Common myeloid progenitor, CD34-positive (primary cell): ENCODE data around the gene DHRSX.
"Not testable (repeated sequence)": the region's sequence is repeated elsewhere in the genome, so short reads cannot be mapped to it uniquely, and the experiment has no call there.

Source experiments
- CTCF ChIA-PET: fragments of 350-600 bp; sonication (Branson Sonifier 250); formaldehyde crosslinking; loops from one replicate; lab custom pipeline; 2021; ENCODE audit warnings: antibody characterized with exemption; lab: Charles Lee
- POLR2A ChIA-PET: fragments of 350-600 bp; sonication (Branson Sonifier 250); formaldehyde crosslinking; loops from one replicate; lab custom pipeline; 2021; ENCODE audit warnings: antibody characterized with exemption; lab: Charles Lee
- DNase-seq, 3 donors: peaks; one replicate each; pipeline versions ENCODE4 v3.0.0 to v3.0.0-alpha.2; 2013
- H3K27ac ChIP-seq, 2 experiments: 1 replicate in 1 of 2; 2 replicates in 1 of 2; pipeline ENCODE4 v1.7.0; 2013; ENCODE audit warnings: inconsistent platforms in 2 of 2, low read length in 2 of 2, mild to moderate bottlenecking in 2 of 2, low read depth in 1 of 2, moderate library complexity in 1 of 2; ENCODE audit not compliant: severe bottlenecking in 2 of 2, insufficient read depth in 1 of 2, poor library complexity in 1 of 2
- H3K27me3 ChIP-seq, 5 experiments: replicated peaks in 2 of 5; 1 replicate in 3 of 5; 2 replicates in 2 of 5; pipeline versions ENCODE4 v1.6.1 to v1.7.0; 2013; ENCODE audit warnings: low read length in 4 of 5, mild to moderate bottlenecking in 2 of 5, moderate library complexity in 2 of 5, inconsistent platforms in 1 of 5; ENCODE audit not compliant: insufficient read depth in 5 of 5, control insufficient read depth in 4 of 5
- H3K36me3 ChIP-seq, 4 experiments: 1 replicate in 2 of 4; 2 replicates in 2 of 4; pipeline versions ENCODE4 v1.6.1 to v1.7.0; 2013; ENCODE audit warnings: low read length in 3 of 4, control low read depth in 1 of 4, mild to moderate bottlenecking in 1 of 4; ENCODE audit not compliant: control insufficient read depth in 4 of 4, insufficient read depth in 4 of 4
- H3K4me1 ChIP-seq, 4 experiments: 1 replicate in 3 of 4; 2 replicates in 1 of 4; pipeline versions ENCODE4 v1.6.1 to v1.7.1; 2013; ENCODE audit warnings: low read length in 3 of 4, mild to moderate bottlenecking in 3 of 4, control low read depth in 1 of 4, inconsistent platforms in 1 of 4, moderate library complexity in 1 of 4; ENCODE audit not compliant: control insufficient read depth in 4 of 4, insufficient read depth in 4 of 4; ENCODE audit errors: control extremely low read depth in 1 of 4
- H3K4me3 ChIP-seq, 7 experiments: 1 replicate in 4 of 7; 2 replicates in 3 of 7; pipeline versions ENCODE4 v1.5.1 to v1.7.0; 2013; ENCODE audit warnings: mild to moderate bottlenecking in 7 of 7, low read length in 6 of 7, moderate library complexity in 6 of 7, inconsistent platforms in 2 of 7, low read depth in 2 of 7, control low read depth in 1 of 7; ENCODE audit not compliant: insufficient read depth in 4 of 7, control insufficient read depth in 1 of 7; ENCODE audit errors: extremely low read depth in 1 of 7
- H3K9me3 ChIP-seq, 5 experiments: 1 replicate in 4 of 5; 2 replicates in 1 of 5; pipeline versions ENCODE4 v1.6.1 to v1.7.1; 2013; ENCODE audit warnings: low read length in 4 of 5, mild to moderate bottlenecking in 2 of 5, inconsistent platforms in 1 of 5, low read depth in 1 of 5, moderate library complexity in 1 of 5; ENCODE audit not compliant: control insufficient read depth in 4 of 5, insufficient read depth in 2 of 5; ENCODE audit errors: control extremely low read depth in 1 of 5
- WGBS: methylation state at CpG from one replicate; pipeline ENCODE4 v1.1.5; 2013; ENCODE audit not compliant: insufficient coverage; 5-methylcytosine and 5-hydroxymethylcytosine counted together

Gene DHRSX

GRCh38 chrX:2466876-2467656, 33.7 kb downstream of the DHRSX start:
- CTCF ChIA-PET: no interaction called here
- H3K9me3 ChIP-seq: no peaks in the 10 kb centered on the region
- no peak for DNase-seq
- POLR2A ChIA-PET: no interaction called here
- no peaks in the 10 kb centered on the region for H3K27me3 ChIP-seq
- no peak overlapping the region for H3K4me3 ChIP-seq
- no peak overlapping the region for H3K27ac ChIP-seq
- no peaks in the 10 kb centered on the region for H3K36me3 ChIP-seq
- no peaks in the 10 kb centered on the region for H3K4me1 ChIP-seq
- WGBS: 97% methylated on average over 19 of the region's 20 CpGs

- Histone ChIP-seq H3K4me3 (no peak overlapping the region), H3K27ac (no peak overlapping the region), H3K27me3 (no peaks in the 10 kb centered on the region), H3K9me3 (no peaks in the 10 kb centered on the region), H3K4me1 (no peaks in the 10 kb centered on the region), H3K36me3 (no peaks in the 10 kb centered on the region)
- DNase-seq: no peak
- ChIA-PET CTCF (no interaction called here), POLR2A (no interaction called here)
- 95% methylated on average over 15 of the region's 15 CpGs for WGBS
These were observed 36.1 kb downstream of the DHRSX start for GRCh38 chrX:2464677-2465166.

- POLR2A ChIA-PET: no interaction called here
- CTCF ChIA-PET: no interaction called here
- 97% methylated on average over 31 of the region's 31 CpGs for WGBS
- DNase-seq: no peak
- no peak overlapping the region for H3K27ac ChIP-seq
- H3K9me3 ChIP-seq: no peaks in the 10 kb centered on the region
- H3K4me3 ChIP-seq: no peak overlapping the region
- H3K27me3 ChIP-seq: no peaks in the 10 kb centered on the region
- no peaks in the 10 kb centered on the region for H3K4me1 ChIP-seq
- no peaks in the 10 kb centered on the region for H3K36me3 ChIP-seq
These were observed 36.7 kb downstream of the DHRSX start for GRCh38 chrX:2463973-2464676.

- H3K4me3 ChIP-seq, H3K9me3 ChIP-seq, H3K36me3 ChIP-seq, H3K4me1 ChIP-seq, POLR2A ChIA-PET, H3K27ac ChIP-seq, H3K27me3 ChIP-seq, DNase-seq, CTCF ChIA-PET: not testable (repeated sequence)
- WGBS: over 99% methylated on average over 9 of the region's 10 CpGs
These were observed 37.3 kb downstream of the DHRSX start for GRCh38 chrX:2463481-2463880.

- no peak for DNase-seq
- Histone ChIP-seq H3K27me3 (no peaks in the 10 kb centered on the region), H3K9me3 (peaks cover 0 to 3% (median 0%) of the 10 kb centered on the region in 5 experiments), H3K36me3 (no peaks in the 10 kb centered on the region), H3K4me3 (no peak overlapping the region), H3K4me1 (no peaks in the 10 kb centered on the region), H3K27ac (no peak overlapping the region)
- POLR2A ChIA-PET: no interaction called here
- WGBS: no CpG with 5 or more reads among the region's 3 CpGs
- CTCF ChIA-PET: no interaction called here
These were observed 38.0 kb downstream of the DHRSX start for GRCh38 chrX:2462780-2463179.

GRCh38 chrX:2462074-2462473, 38.7 kb downstream of the DHRSX start:
- Histone ChIP-seq H3K9me3 (peaks cover 0 to 3% (median 0%) of the 10 kb centered on the region in 5 experiments), H3K36me3 (no peaks in the 10 kb centered on the region), H3K27me3 (no peaks in the 10 kb centered on the region), H3K4me1 (no peaks in the 10 kb centered on the region), H3K4me3 (no peak overlapping the region), H3K27ac (no peak overlapping the region)
- WGBS: 93% methylated on average over 3 of the region's 5 CpGs
- ChIA-PET POLR2A (no interaction called here), CTCF (no interaction called here)
- no peak for DNase-seq

- WGBS: 97% methylated on average over 6 of the region's 8 CpGs
- Histone ChIP-seq H3K27me3 (no peaks in the 10 kb centered on the region), H3K9me3 (peaks cover 0 to 3% (median 0%) of the 10 kb centered on the region in 5 experiments), H3K27ac (no peak overlapping the region), H3K4me1 (no peaks in the 10 kb centered on the region), H3K36me3 (no peaks in the 10 kb centered on the region), H3K4me3 (no peak overlapping the region)
- CTCF ChIA-PET: no interaction called here
- POLR2A ChIA-PET: no interaction called here
- DNase-seq: no peak
These were observed 39.1 kb downstream of the DHRSX start for GRCh38 chrX:2461711-2462016.
